Measurements from ENCODE around the gene SLC22A7.

- TF ChIP-seq CTCF (IDR thresholded peaks at IDR 0.05) (no peak), EP300 (IDR thresholded peaks at IDR 0.05; ENCODE audit: low read depth) (peak; percentile 58), POLR2A (IDR thresholded peaks at IDR 0.05) (no peak), POLR2AphosphoS5 (IDR thresholded peaks at IDR 0.05) (peak in 1 of 3 donors; percentile 29)
Measured at GRCh38 chr6:43291708-43292107, 6.4 kb upstream of the SLC22A7 start.
